K562 (cell line): ENCODE measurements around the gene SLC52A1. TPM values are rescaled to one million over a fixed set of nuclear protein-coding genes. Genes with fewer than 3 reads are reported as not detected.

Experiments used
- ATAC-seq: fragments of 200-7000 bp; cut with Tn5 transposase; 3 replicates; pipeline ENCODE4 v1.9.1; 2020; ENCODE audit warnings: moderate library complexity
- BruUV-seq: library from RNA; stranded (reverse); fragments of 400-500 nt; replicated peaks from 2 replicates; lab custom pipeline; 2021; lab: Mats Ljungman, UMichigan
- CTCF ChIA-PET: fragments of 300-600 bp; formaldehyde crosslinking; extraction: SDS; loops from one replicate; lab custom pipeline; 2021; ENCODE audit warnings: low intra/inter-chr PET ratio; lab: Yijun Ruan, JAX
- POLR2A ChIA-PET: fragments of 300-600, 350-650 bp; sonication (Branson Sonifier 250); formaldehyde crosslinking; extraction: SDS; loops from one replicate; lab custom pipeline; 2021; ENCODE audit warnings: antibody characterized with exemption, inconsistent platforms; lab: Yijun Ruan, JAX
- DNase-seq, 4 experiments: peaks; one replicate each; pipeline versions ENCODE4 v3.0.0 to v3.0.0-alpha.2; 2011 to 2018; ENCODE audit warnings: low spot score in 3 of 4, mixed read lengths in 3 of 4; ENCODE audit errors: extremely low read depth in 1 of 4
- FAIRE-seq: peaks from 2 replicates; lab custom pipeline; 2011; peaks lifted over from hg19 to GRCh38; lab: Jason Lieb, UNC
- H2AFZ ChIP-seq: 2 replicates; pipeline ENCODE4 v1.6.0; 2011; ENCODE audit warnings: low read depth, low read length, control low read depth, inconsistent platforms
- H3K27ac ChIP-seq: fragments of 200-600 bp; 3 replicates; pipeline ENCODE4 v1.8.0; 2011; ENCODE audit warnings: low read depth, mild to moderate bottlenecking, control low read depth, inconsistent platforms, low read length, moderate library complexity, mixed read lengths; ENCODE audit errors: extremely low read depth
- H3K27me3 ChIP-seq, 2 experiments: fragments of 300-600 bp in 1 of 2; 2 replicates in 1 of 2; 3 replicates in 1 of 2; pipeline versions ENCODE4 v1.6.0 to v1.8.0; 2011; ENCODE audit warnings: inconsistent platforms in 2 of 2, low read length in 2 of 2, mild to moderate bottlenecking in 1 of 2, mixed read lengths in 1 of 2, moderate library complexity in 1 of 2; ENCODE audit not compliant: control insufficient read depth in 2 of 2, insufficient read depth in 2 of 2
- H3K36me3 ChIP-seq: fragments of 300-600 bp; 3 replicates; pipeline ENCODE4 v1.8.0; 2011; ENCODE audit warnings: mild to moderate bottlenecking, low read length, inconsistent platforms; ENCODE audit not compliant: control insufficient read depth, insufficient read depth
- H3K4me1 ChIP-seq, 2 experiments: fragments of 200-600 bp in 1 of 2; replicated peaks in 1 of 2; 2 replicates in 1 of 2; 3 replicates in 1 of 2; pipeline versions ENCODE4 v1.5.1 to v1.8.0; 2011; ENCODE audit warnings: inconsistent platforms in 2 of 2, low read length in 2 of 2, mild to moderate bottlenecking in 1 of 2, mixed read lengths in 1 of 2, moderate library complexity in 1 of 2; ENCODE audit not compliant: control insufficient read depth in 2 of 2, insufficient read depth in 2 of 2
- H3K4me2 ChIP-seq: 2 replicates; pipeline ENCODE4 v1.6.1; 2011; ENCODE audit warnings: low read length, control low read depth, inconsistent platforms, mixed read lengths; ENCODE audit not compliant: insufficient read depth
- H3K4me3 ChIP-seq: fragments of 200-600 bp; sonication (generic), shearing (Covaris generic); 2 replicates; pipeline ENCODE4 v1.5.1; 2016; ENCODE audit warnings: control low read depth, inconsistent platforms
- H3K79me2 ChIP-seq: fragments of 200-600 bp; 3 replicates; pipeline ENCODE4 v1.8.0; 2011; ENCODE audit warnings: low read length, inconsistent platforms; ENCODE audit not compliant: control insufficient read depth, insufficient read depth
- H3K9ac ChIP-seq, 2 experiments: 2 replicates each; pipeline versions ENCODE4 v1.6.0 to v1.6.1; 2011; ENCODE audit warnings: low read depth in 2 of 2, low read length in 2 of 2, control low read depth in 1 of 2, inconsistent platforms in 1 of 2, mild to moderate bottlenecking in 1 of 2, mixed read lengths in 1 of 2; ENCODE audit not compliant: insufficient read depth in 1 of 2
- H3K9me1 ChIP-seq: one replicate; pipeline ENCODE4 v1.6.0; 2011; ENCODE audit warnings: inconsistent platforms, mild to moderate bottlenecking, low read length, moderate library complexity; ENCODE audit not compliant: control insufficient read depth, insufficient read depth
- H3K9me3 ChIP-seq: replicated peaks from 2 replicates; pipeline ENCODE4 v1.5.1; 2011; ENCODE audit warnings: low read depth, low read length, inconsistent platforms; ENCODE audit not compliant: control insufficient read depth, insufficient read depth
- H4K20me1 ChIP-seq: replicated peaks from 2 replicates; pipeline ENCODE4 v1.6.1; 2011; ENCODE audit warnings: low read length, inconsistent platforms, mixed read lengths; ENCODE audit not compliant: control insufficient read depth, insufficient read depth
- CTCF ChIP-seq, 3 experiments: IDR thresholded peaks in 2 of 3; conservative IDR thresholded peaks in 1 of 3; 2 replicates each; pipeline ENCODE4 v1.5.1; 2011 to 2012; ENCODE audit warnings: low read length in 3 of 3, mild to moderate bottlenecking in 3 of 3, control low read depth in 2 of 3, improper control_type of control experiment in 1 of 3, inconsistent platforms in 1 of 3, low read depth in 1 of 3, mixed read lengths in 1 of 3, moderate library complexity in 1 of 3; ENCODE audit not compliant: insufficient read depth in 2 of 3
- PHF8 ChIP-seq: fragments of 200-600 bp; sonication (generic); IDR thresholded peaks from 2 replicates; pipeline ENCODE4 v1.6.1; 2012; ENCODE audit warnings: mixed run types, mild to moderate bottlenecking, inconsistent platforms, low read length, moderate library complexity, borderline replicate concordance
- RBM25 ChIP-seq: fragments of 200-400 bp; formaldehyde crosslinking; IDR thresholded peaks from 2 replicates; pipeline ENCODE4 v1.6.1; 2018; ENCODE audit warnings: low read length, low read depth, moderate library complexity; ENCODE audit not compliant: severe bottlenecking
- SMARCA5 ChIP-seq: fragments of 450-650 bp; IDR thresholded peaks from 2 replicates; pipeline ENCODE4 v1.6.1; 2016
- SNIP1 ChIP-seq: fragments of 450-650 bp; IDR thresholded peaks from 2 replicates; pipeline ENCODE4 v1.7.1; 2017; ENCODE audit warnings: low read depth, mild to moderate bottlenecking
- SP1 ChIP-seq: sonication (generic); formaldehyde crosslinking; IDR thresholded peaks from 2 replicates; pipeline ENCODE4 v1.8.1; 2022; ENCODE audit warnings: mild to moderate bottlenecking, missing genetic modification reagents
- WGBS: fragments of 100-300 bp; shearing (Covaris generic); methylation state at CpG from one replicate; pipeline ENCODE4 v1.1.6; 2016; ENCODE audit warnings: low coverage, mixed read lengths; ENCODE audit not compliant: insufficient coverage; ENCODE audit errors: missing lambda C conversion rate; 5-methylcytosine and 5-hydroxymethylcytosine counted together
- in situ Hi-C: fragments of 300-500 bp; cut with MboI; formaldehyde crosslinking; loops from 4 replicates; pipeline ENCODE4 v1.15.0; 2018; ENCODE audit warnings: inconsistent platforms, mixed read lengths
- intact Hi-C: fragments of 100-400 bp; cut with micrococcal nuclease; formaldehyde crosslinking; loops from 2 replicates; pipeline ENCODE4 v1.14.2; 2022
- polyA plus RNA-seq, 8 experiments: library from polyadenylated mRNA; depleted of rRNA in 4 of 8; stranded (reverse) in 5 of 8; unstranded in 3 of 8; fragments of >200 nt; fragmentation: Nextera tagmentation in 2 of 8; fragmentation: Illumina TruSeq in 1 of 8; extraction: Ambion mirVana in 2 of 8; extraction: Trizol in 1 of 8; gene quantifications; 2 replicates each; pipeline versions ENCODE4 v1.2.1 to v1.2.3, GENCODE V29; 2011 to 2014; ENCODE audit warnings: inconsistent platforms in 1 of 8, missing spikeins in 1 of 8
- total RNA-seq, 7 experiments: library from RNA; depleted of rRNA in 6 of 7; stranded (reverse); fragments of >200 nt in 6 of 7; fragmentation: Illumina TruSeq in 2 of 7; extraction: Trizol in 2 of 7; gene quantifications; 2 replicates each; pipeline versions ENCODE4 v1.2.1 to v1.2.3, GENCODE V29; 2011 to 2021; ENCODE audit warnings: low replicate concordance in 1 of 7

Gene SLC52A1
- total and polyA plus RNA-seq, 9 of the 15 experiments (the other 6 are each of a cell fraction or from before 2014, with no cell fraction given), result 0.04 TPM; not detected in 8

GRCh38 chr17:5019475-5019956 lies 15.7 kb downstream of the SLC52A1 start (continued):
- TF ChIP-seq SMARCA5 (no peak), CTCF (IDR thresholded peaks at IDR 0.05 in 2 of 3, conservative IDR thresholded peaks at IDR 0.05 in 1 of 3; ENCODE audit: insufficient read depth in 2 of 3, low read depth in 1 of 3, low read length in 3 of 3) (peak; percentile 39 to 52 (median 47); a peak in 5 of 6 replicates)

- Histone ChIP-seq H4K20me1 (no peaks in the 10 kb centered on the region), H3K4me1 (peaks cover 0 to 3% of the 10 kb centered on the region in 2 experiments; a peak in 2 of 5 replicates), H3K27ac (no peak overlapping the region), H3K79me2 (no peaks in the 10 kb centered on the region), H3K4me2 (no peak overlapping the region), H3K9me1 (no peaks in the 10 kb centered on the region), H3K9ac (no peak overlapping the region), H3K4me3 (no peak overlapping the region), H3K9me3 (no peaks in the 10 kb centered on the region), H2AFZ (no peak overlapping the region), H3K27me3 (no peaks in the 10 kb centered on the region), H3K36me3 (peaks cover 41% of the 10 kb centered on the region; the same call in 2 of the 3 replicates)
- ATAC-seq (no peak), FAIRE-seq (no peak), DNase-seq (no peak)
- CTCF ChIA-PET, result no interaction called here
- WGBS, result 82% methylated on average over 3 of the region's 4 CpGs
- POLR2A ChIA-PET, result interaction anchor here (0.6 kb wide), 1 partner anchor 66 kb away, joined by 3 read pairs; the partner anchor contains the start of gene PFN1
- intact Hi-C loops, result no loop called here
- in situ Hi-C loops, result no loop called here
- no TSS peak for BruUV-seq
- TF ChIP-seq PHF8 (no peak), SNIP1 (no peak), RBM25 (peak; percentile 5), SP1 (CRISPR knock-in tag) (no peak)
These were observed 20.9 kb downstream of the SLC52A1 start for GRCh38 chr17:5014357-5014756.
